Fibroblast of villous mesenchyme (primary cell): ENCODE measurements around the gene PRKAG3. TPM values are rescaled to one million over a fixed set of nuclear protein-coding genes. Genes with fewer than 3 reads are reported as not detected.

Source experiments
- DNase-seq: peaks from one replicate; pipeline ENCODE4 v3.0.0-alpha.2; 2010; ENCODE audit warnings: low read depth
- H3K4me3 ChIP-seq: 2 replicates; pipeline ENCODE4 v1.5.1; 2011; ENCODE audit warnings: low read depth, mild to moderate bottlenecking, low read length
- total RNA-seq: library from RNA; depleted of rRNA; stranded (reverse); fragments of >200 nt; gene quantifications from 2 replicates; pipeline ENCODE4 v1.2.3, GENCODE V29; 2012
- TF ChIP-seq, protein P1 (sequence below): IDR thresholded peaks from 2 replicates; pipeline ENCODE4 v1.5.1; 2012; ENCODE audit warnings: low read depth, mild to moderate bottlenecking, low read length; ENCODE audit not compliant: insufficient read depth

PRKAG3 gene
- total RNA-seq, 1 donor = not detected

- TF ChIP-seq, protein P1, sequence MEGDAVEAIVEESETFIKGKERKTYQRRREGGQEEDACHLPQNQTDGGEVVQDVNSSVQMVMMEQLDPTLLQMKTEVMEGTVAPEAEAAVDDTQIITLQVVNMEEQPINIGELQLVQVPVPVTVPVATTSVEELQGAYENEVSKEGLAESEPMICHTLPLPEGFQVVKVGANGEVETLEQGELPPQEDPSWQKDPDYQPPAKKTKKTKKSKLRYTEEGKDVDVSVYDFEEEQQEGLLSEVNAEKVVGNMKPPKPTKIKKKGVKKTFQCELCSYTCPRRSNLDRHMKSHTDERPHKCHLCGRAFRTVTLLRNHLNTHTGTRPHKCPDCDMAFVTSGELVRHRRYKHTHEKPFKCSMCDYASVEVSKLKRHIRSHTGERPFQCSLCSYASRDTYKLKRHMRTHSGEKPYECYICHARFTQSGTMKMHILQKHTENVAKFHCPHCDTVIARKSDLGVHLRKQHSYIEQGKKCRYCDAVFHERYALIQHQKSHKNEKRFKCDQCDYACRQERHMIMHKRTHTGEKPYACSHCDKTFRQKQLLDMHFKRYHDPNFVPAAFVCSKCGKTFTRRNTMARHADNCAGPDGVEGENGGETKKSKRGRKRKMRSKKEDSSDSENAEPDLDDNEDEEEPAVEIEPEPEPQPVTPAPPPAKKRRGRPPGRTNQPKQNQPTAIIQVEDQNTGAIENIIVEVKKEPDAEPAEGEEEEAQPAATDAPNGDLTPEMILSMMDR = no peak
- no peak overlapping the region for H3K4me3 ChIP-seq
- DNase-seq = peak; percentile 26
Observed at GRCh38 chr2:218810256-218810655, 21.3 kb downstream of the PRKAG3 start.

GRCh38 chr2:218809515-218809914 is 22.1 kb downstream of the PRKAG3 start:
- TF ChIP-seq, protein P1 = no peak
- no peak overlapping the region for H3K4me3 ChIP-seq
- DNase-seq = no peak

GRCh38 chr2:218807626-218808025 is 24.0 kb downstream of the PRKAG3 start:
- DNase-seq = peak; percentile 16
- TF ChIP-seq, protein P1 = no peak

GRCh38 chr2:218806346-218806978 is 25.1 kb downstream of the PRKAG3 start:
- TF ChIP-seq, protein P1 = no peak
- peak; percentile 99 for DNase-seq
- H3K4me3 ChIP-seq = no peak overlapping the region

More at GRCh38 chr2:218807626-218808025, 24.0 kb downstream of the PRKAG3 start:
- H3K4me3 ChIP-seq = no peak overlapping the region

GRCh38 chr2:218805627-218806026 is 26.0 kb downstream of the PRKAG3 start:
- no peak overlapping the region for H3K4me3 ChIP-seq
- DNase-seq = peak; percentile 71
- TF ChIP-seq, protein P1 = no peak

DNA sequence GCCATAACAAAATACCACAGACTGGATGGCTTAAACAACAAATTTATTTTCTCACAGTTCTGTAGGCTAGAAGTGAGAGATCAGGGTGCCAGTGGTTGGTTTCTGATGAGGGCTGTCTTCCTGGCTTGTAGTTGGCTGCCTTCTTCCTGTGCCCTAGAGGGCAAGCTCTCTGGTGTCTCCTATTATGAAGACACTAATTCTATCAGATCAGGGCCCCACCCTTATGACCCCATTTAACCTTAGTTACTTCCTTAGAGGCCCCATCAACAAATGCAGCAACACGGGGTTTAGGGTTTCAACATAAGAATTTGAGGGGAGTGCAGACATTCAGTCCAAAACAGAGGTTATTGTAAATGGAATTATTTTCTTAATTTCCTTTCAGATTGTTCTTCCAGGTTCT is 26.8 kb downstream of the PRKAG3 start:
- H3K4me3 ChIP-seq = no peak overlapping the region
- TF ChIP-seq, protein P1 = no peak
- no peak for DNase-seq

GRCh38 chr2:218802386-218802994 is 29.1 kb downstream of the PRKAG3 start:
- TF ChIP-seq, protein P1 = no peak
- no peak overlapping the region for H3K4me3 ChIP-seq
- peak; percentile 26 for DNase-seq
